ENCODE data around the gene MACROH2A2. TPM values are rescaled to one million over a fixed set of nuclear protein-coding genes. Genes with fewer than 3 reads are reported as not detected.
"Not testable (repeated sequence)": the region's sequence is repeated elsewhere in the genome, so short reads cannot be mapped to it uniquely, and the experiment has no call there.

The MACROH2A2 gene
- total RNA-seq, 2 donors from 2014 or later: 17.3 to 19.6 TPM

GRCh38 chr10:70122742-70123141 lies 70.1 kb downstream of the MACROH2A2 start:
- Histone ChIP-seq H3K4me1 (no peaks in the 10 kb centered on the region), H3K9me3 (no peaks in the 10 kb centered on the region), H3K27ac (no peak overlapping the region), H3K36me3 (peaks cover 24% of the 10 kb centered on the region), H3K4me3 (no peak overlapping the region), H3K27me3 (no peaks in the 10 kb centered on the region)
- TF ChIP-seq, protein P1, sequence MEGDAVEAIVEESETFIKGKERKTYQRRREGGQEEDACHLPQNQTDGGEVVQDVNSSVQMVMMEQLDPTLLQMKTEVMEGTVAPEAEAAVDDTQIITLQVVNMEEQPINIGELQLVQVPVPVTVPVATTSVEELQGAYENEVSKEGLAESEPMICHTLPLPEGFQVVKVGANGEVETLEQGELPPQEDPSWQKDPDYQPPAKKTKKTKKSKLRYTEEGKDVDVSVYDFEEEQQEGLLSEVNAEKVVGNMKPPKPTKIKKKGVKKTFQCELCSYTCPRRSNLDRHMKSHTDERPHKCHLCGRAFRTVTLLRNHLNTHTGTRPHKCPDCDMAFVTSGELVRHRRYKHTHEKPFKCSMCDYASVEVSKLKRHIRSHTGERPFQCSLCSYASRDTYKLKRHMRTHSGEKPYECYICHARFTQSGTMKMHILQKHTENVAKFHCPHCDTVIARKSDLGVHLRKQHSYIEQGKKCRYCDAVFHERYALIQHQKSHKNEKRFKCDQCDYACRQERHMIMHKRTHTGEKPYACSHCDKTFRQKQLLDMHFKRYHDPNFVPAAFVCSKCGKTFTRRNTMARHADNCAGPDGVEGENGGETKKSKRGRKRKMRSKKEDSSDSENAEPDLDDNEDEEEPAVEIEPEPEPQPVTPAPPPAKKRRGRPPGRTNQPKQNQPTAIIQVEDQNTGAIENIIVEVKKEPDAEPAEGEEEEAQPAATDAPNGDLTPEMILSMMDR (IDR thresholded peaks at IDR 0.05): no peak
- DNase-seq (ENCODE audit: low spot score): no peak

DNA sequence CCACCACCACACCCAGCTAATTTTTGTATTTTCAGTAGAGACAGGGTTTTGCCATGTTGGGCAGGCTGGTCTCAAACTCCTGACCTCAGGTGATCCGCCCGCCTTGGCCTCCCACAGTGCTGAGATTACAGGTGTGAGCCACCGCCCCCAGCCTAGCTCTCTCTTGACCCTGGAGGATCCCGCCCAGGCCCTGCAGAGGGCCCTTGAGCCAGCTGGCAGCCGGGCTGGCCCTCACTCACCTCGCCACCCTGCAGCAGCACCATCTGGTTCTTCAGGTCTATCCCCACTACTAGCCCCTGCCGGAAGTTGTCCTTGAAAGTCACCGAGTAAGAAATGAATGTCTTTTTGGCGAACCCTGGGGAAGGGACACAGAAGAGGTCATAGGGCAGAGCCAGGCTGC lies 70.5 kb downstream of the MACROH2A2 start:
- not testable (repeated sequence) for H3K4me1 ChIP-seq; DNase-seq (ENCODE audit: low spot score); H3K27me3 ChIP-seq; H3K4me3 ChIP-seq; H3K27ac ChIP-seq; H3K9me3 ChIP-seq
- H3K36me3 ChIP-seq: peaks cover 24% of the 10 kb centered on the region

GRCh38 chr10:70123817-70124216 lies 71.2 kb downstream of the MACROH2A2 start:
- Histone ChIP-seq H3K36me3 (peaks cover 17% of the 10 kb centered on the region), H3K27me3 (no peaks in the 10 kb centered on the region), H3K9me3 (no peaks in the 10 kb centered on the region), H3K4me1 (no peaks in the 10 kb centered on the region), H3K27ac (no peak overlapping the region), H3K4me3 (no peak overlapping the region)
- DNase-seq (ENCODE audit: low spot score): no peak
- TF ChIP-seq, protein P1 (IDR thresholded peaks at IDR 0.05): no peak

DNA sequence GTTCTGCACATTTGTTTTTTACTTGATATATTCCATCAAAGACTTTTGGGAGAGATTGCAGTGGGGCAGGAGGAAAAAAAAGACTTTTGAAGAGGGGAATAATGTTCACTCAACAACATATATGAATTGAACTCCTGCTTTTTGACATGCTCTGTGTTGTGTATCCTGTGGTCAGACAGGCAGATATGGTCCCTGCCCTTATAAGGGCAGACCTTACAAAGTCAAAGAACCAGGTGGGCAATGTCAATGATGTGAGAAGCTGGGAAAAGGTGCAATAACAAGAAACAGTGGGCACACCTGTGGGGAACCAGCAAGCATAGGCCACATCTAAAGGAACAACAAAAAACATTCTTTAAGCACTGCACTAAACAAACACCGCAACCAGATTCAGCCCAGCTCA lies 71.8 kb downstream of the MACROH2A2 start:
- DNase-seq (ENCODE audit: low spot score): no peak
- Histone ChIP-seq H3K27ac (no peak overlapping the region), H3K27me3 (no peaks in the 10 kb centered on the region), H3K36me3 (peaks cover 11% of the 10 kb centered on the region), H3K9me3 (no peaks in the 10 kb centered on the region), H3K4me1 (no peaks in the 10 kb centered on the region), H3K4me3 (no peak overlapping the region)
- TF ChIP-seq, protein P1 (IDR thresholded peaks at IDR 0.05): no peak

- Histone ChIP-seq H3K4me3 (no peak overlapping the region), H3K36me3 (peaks cover 6% of the 10 kb centered on the region), H3K27me3 (no peaks in the 10 kb centered on the region), H3K9me3 (no peaks in the 10 kb centered on the region), H3K4me1 (no peaks in the 10 kb centered on the region), H3K27ac (no peak overlapping the region)
- no peak for DNase-seq (ENCODE audit: low spot score)
- TF ChIP-seq, protein P1 (IDR thresholded peaks at IDR 0.05): no peak
These were observed 72.3 kb downstream of the MACROH2A2 start for GRCh38 chr10:70124918-70125317.

DNA sequence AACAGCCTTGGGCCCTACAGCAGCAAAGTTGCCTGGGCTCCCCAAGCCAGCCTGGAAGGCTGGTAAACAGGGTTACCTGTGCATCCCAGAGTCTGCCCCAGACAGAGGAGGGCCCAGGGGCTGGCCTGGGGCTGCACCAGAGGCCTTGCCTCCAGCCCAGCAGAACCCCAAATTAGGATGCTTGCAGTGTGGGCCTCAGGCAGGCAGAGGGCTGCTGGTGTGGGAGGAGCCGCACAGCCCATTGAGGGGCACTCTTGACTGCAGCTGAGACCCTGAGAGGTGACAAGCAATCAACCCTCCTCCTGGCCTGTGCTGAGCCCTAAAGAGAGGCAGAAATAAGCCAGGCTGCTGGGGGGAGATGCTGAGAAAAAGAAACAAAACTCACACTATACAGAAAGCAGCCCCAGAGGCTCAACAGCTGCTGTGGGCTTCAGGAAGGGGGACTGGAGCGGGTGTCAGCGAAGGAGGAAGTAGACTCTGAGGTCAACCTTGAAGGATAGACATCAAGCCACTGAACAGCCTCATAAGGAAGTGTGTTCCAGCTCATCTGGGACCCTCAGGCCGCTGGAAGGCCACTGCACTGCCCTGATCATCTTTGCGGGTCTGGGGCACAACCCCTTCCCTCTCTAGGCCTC lies 73.4 kb downstream of the MACROH2A2 start:
- Histone ChIP-seq H3K9me3 (no peaks in the 10 kb centered on the region), H3K4me1 (peaks cover 0 to under 1% of the 10 kb centered on the region in 2 donors), H3K27me3 (no peaks in the 10 kb centered on the region), H3K4me3 (no peak overlapping the region), H3K27ac (no peak overlapping the region), H3K36me3 (no peaks in the 10 kb centered on the region)
- TF ChIP-seq, protein P1 (IDR thresholded peaks at IDR 0.05): no peak
- no peak for DNase-seq (ENCODE audit: low spot score)
